OCI-M2 (cell line): ENCODE results near the gene TSGA10.

Experiments
- DNase-seq: peaks from one replicate; lab custom pipeline; 2025; ENCODE audit not compliant: unreplicated experiment; lab: John Stamatoyannopoulos, UW

Gene TSGA10

GRCh38 chr2:98948956-98949739 lies 205.6 kb downstream of the TSGA10 start:
- no peak for DNase-seq

GRCh38 chr2:98947554-98947953 lies 207.2 kb downstream of the TSGA10 start:
- DNase-seq: no peak
